Measurements from ENCODE around the gene TRIM28.

DNA sequence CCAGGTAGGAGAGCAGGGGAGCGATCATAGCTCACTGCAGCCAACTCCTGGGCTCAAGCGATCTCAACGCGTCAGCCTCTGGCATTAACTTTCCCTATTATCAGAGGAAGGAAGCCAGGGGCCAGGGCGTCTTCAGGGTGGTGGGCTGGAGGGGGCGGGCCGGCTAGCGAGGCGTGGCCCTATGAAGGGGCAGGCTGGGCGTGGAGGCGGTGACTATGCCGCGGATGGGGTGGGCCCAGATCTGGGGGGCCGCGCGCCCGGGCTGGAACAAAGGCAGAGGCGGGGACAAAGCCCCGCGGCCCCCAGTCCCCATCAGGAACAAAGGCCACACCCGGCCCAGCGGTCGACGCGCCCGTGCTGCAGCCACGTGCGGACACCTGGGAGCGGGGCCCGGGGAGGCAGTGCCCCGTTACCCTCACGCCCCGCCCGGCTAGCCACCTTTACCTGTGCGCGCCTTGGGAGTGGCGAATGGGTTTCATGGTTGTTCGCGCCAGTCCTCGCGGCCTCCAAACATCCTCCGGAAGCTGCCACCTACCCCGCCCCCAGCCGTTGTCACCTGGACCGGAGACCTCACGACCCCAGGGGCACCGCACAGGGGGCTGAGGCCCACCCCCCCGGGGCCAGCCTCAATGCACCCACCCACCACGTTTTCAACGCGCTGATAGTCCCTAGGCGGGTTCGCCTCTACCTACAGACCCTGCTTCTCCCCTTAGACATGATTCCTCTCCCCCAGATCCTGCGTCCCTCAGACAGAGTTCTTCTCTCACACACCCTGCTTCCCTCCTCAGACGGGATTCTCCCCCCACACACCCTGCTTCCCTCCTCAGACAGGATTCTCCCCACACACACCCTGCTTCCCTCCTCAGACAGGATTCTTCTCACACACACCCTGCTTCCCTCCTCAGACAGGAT is 5.4 kb upstream of the TRIM28 start:
- TF ChIP-seq, protein P1, sequence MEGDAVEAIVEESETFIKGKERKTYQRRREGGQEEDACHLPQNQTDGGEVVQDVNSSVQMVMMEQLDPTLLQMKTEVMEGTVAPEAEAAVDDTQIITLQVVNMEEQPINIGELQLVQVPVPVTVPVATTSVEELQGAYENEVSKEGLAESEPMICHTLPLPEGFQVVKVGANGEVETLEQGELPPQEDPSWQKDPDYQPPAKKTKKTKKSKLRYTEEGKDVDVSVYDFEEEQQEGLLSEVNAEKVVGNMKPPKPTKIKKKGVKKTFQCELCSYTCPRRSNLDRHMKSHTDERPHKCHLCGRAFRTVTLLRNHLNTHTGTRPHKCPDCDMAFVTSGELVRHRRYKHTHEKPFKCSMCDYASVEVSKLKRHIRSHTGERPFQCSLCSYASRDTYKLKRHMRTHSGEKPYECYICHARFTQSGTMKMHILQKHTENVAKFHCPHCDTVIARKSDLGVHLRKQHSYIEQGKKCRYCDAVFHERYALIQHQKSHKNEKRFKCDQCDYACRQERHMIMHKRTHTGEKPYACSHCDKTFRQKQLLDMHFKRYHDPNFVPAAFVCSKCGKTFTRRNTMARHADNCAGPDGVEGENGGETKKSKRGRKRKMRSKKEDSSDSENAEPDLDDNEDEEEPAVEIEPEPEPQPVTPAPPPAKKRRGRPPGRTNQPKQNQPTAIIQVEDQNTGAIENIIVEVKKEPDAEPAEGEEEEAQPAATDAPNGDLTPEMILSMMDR (IDR thresholded peaks at IDR 0.05): no peak
- no peak for TF ChIP-seq POLR2A (IDR thresholded peaks at IDR 0.05)

All from adrenal gland (tissue), 5 donors.